Measurements from ENCODE around the gene MKS1. TPM values are rescaled to one million over a fixed set of nuclear protein-coding genes. Genes with fewer than 3 reads are reported as not detected.

MKS1 gene
- total RNA-seq, 1 experiment from 2014 or later, result 29.8 TPM

- no peaks in the 10 kb centered on the region for H3K79me2 ChIP-seq (ENCODE audit: insufficient read depth, low read length)
- RAD21 ChIA-PET (ENCODE audit: low non-redundant PET in 1 of 2, low total read pairs in 2 of 2, uncharacterized antibody in 2 of 2, unreplicated experiment in 2 of 2), result no interaction called here
- H3K36me3 ChIP-seq (ENCODE audit: control insufficient read depth in 1 of 2, insufficient read depth in 2 of 2, low read length in 2 of 2), result no peaks in the 10 kb centered on the region
- no peak overlapping the region for H2AFZ ChIP-seq (ENCODE audit: low read depth, low read length, poor library complexity, severe bottlenecking)
- no peaks in the 10 kb centered on the region for H3K9me3 ChIP-seq (ENCODE audit: control insufficient read depth in 1 of 2, insufficient read depth in 1 of 2, low read depth in 1 of 2, low read length in 2 of 2)
- no peaks in the 10 kb centered on the region for H4K20me1 ChIP-seq (ENCODE audit: insufficient read depth)
- TF ChIP-seq, protein P1, sequence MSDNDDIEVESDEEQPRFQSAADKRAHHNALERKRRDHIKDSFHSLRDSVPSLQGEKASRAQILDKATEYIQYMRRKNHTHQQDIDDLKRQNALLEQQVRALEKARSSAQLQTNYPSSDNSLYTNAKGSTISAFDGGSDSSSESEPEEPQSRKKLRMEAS (IDR thresholded peaks at IDR 0.05), result no peak
- TF ChIP-seq YY1 (IDR thresholded peaks at IDR 0.05; ENCODE audit: extremely low read depth, insufficient replicate concordance, low read depth, low read length), result no peak
- POLR2A ChIA-PET, result no interaction called here
- no TSS peak for BruUV-seq (replicated peaks)
- peaks cover 10% of the 10 kb centered on the region; the same call in 1 of the 2 replicates for H3K27me3 ChIP-seq (ENCODE audit: insufficient read depth, low read length)
- DNase-seq (ENCODE audit: low read depth, low spot score) (no peak), ATAC-seq (no peak)
- H3K4me1 ChIP-seq (ENCODE audit: control insufficient read depth in 1 of 2, insufficient read depth in 2 of 2, low read length in 2 of 2), result peaks cover 0 to 6% of the 10 kb centered on the region in 2 experiments; a peak in 1 of 4 replicates
- H3K4me2 ChIP-seq (ENCODE audit: low read length), result no peak overlapping the region
- intact Hi-C loops (cut with micrococcal nuclease), result loop anchor here (2.0 kb wide), 1 partner anchor 199 kb away; no protein-coding TSS in a partner anchor
- CTCF ChIA-PET, result interaction anchor here (1.9 kb wide), 1 partner anchor 48 kb away, joined by 7 read pairs; no protein-coding TSS in a partner anchor
- H3K4me3 ChIP-seq (replicated peaks in 1 of 2; ENCODE audit: low read depth in 1 of 2, low read length in 2 of 2), result no peak overlapping the region
- no peaks in the 10 kb centered on the region for H3K9me2 ChIP-seq (ENCODE audit: insufficient read depth)
- H3K27ac ChIP-seq (ENCODE audit: low read depth, low read length), result no peak overlapping the region
- no peak overlapping the region for H3K9ac ChIP-seq (ENCODE audit: low read length)
These were observed 28.7 kb upstream of the MKS1 start for GRCh38 chr17:58247511-58248363.

- POLR2A ChIA-PET, result no interaction called here
- TF ChIP-seq ZBTB33 (IDR thresholded peaks at IDR 0.05; ENCODE audit: extremely low read depth, insufficient replicate concordance, low read length) (no peak), EGR1 (IDR thresholded peaks at IDR 0.05; ENCODE audit: low read depth) (no peak), YY1 (IDR thresholded peaks at IDR 0.05; ENCODE audit: extremely low read depth, insufficient replicate concordance, low read depth, low read length) (no peak), SIN3A (IDR thresholded peaks at IDR 0.05; ENCODE audit: low read depth) (no peak), CEBPB (IDR thresholded peaks at IDR 0.05; ENCODE audit: low read depth) (no peak)
- TF ChIP-seq, protein P2, sequence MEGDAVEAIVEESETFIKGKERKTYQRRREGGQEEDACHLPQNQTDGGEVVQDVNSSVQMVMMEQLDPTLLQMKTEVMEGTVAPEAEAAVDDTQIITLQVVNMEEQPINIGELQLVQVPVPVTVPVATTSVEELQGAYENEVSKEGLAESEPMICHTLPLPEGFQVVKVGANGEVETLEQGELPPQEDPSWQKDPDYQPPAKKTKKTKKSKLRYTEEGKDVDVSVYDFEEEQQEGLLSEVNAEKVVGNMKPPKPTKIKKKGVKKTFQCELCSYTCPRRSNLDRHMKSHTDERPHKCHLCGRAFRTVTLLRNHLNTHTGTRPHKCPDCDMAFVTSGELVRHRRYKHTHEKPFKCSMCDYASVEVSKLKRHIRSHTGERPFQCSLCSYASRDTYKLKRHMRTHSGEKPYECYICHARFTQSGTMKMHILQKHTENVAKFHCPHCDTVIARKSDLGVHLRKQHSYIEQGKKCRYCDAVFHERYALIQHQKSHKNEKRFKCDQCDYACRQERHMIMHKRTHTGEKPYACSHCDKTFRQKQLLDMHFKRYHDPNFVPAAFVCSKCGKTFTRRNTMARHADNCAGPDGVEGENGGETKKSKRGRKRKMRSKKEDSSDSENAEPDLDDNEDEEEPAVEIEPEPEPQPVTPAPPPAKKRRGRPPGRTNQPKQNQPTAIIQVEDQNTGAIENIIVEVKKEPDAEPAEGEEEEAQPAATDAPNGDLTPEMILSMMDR (IDR thresholded peaks at IDR 0.05 in 2 of 3, conservative IDR thresholded peaks at IDR 0.05 in 1 of 3; ENCODE audit: borderline replicate concordance in 1 of 3, insufficient read depth in 1 of 3, low read depth in 2 of 3, low read length in 2 of 3), result no peak
- no peak overlapping the region for H3K9ac ChIP-seq (ENCODE audit: low read length)
- peaks cover 20% of the 10 kb centered on the region for H3K27me3 ChIP-seq (ENCODE audit: insufficient read depth, low read length)
- H3K9me2 ChIP-seq (ENCODE audit: insufficient read depth), result no peaks in the 10 kb centered on the region
- RAD21 ChIA-PET (ENCODE audit: low non-redundant PET in 1 of 2, low total read pairs in 2 of 2, uncharacterized antibody in 2 of 2, unreplicated experiment in 2 of 2), result no interaction called here
- H3K36me3 ChIP-seq (ENCODE audit: control insufficient read depth in 1 of 2, insufficient read depth in 2 of 2, low read length in 2 of 2), result no peaks in the 10 kb centered on the region
- intact Hi-C loops (cut with micrococcal nuclease), result no loop called here
- H2AFZ ChIP-seq (ENCODE audit: low read depth, low read length, poor library complexity, severe bottlenecking), result no peak overlapping the region
- ATAC-seq, result no peak
- H3K27ac ChIP-seq (ENCODE audit: low read depth, low read length), result no peak overlapping the region
- no peak overlapping the region for H3K4me3 ChIP-seq (replicated peaks in 1 of 2; ENCODE audit: low read depth in 1 of 2, low read length in 2 of 2)
- H3K9me3 ChIP-seq (ENCODE audit: control insufficient read depth in 1 of 2, insufficient read depth in 1 of 2, low read depth in 1 of 2, low read length in 2 of 2), result no peaks in the 10 kb centered on the region
- H4K20me1 ChIP-seq (ENCODE audit: insufficient read depth), result no peaks in the 10 kb centered on the region
- CTCF ChIA-PET, result interaction anchor here (1.3 to 1.9 kb wide), 2 partner anchors 10 to 47 kb away, joined by 4 to 7 read pairs; no protein-coding TSS in a partner anchor
- H3K79me2 ChIP-seq (ENCODE audit: insufficient read depth, low read length), result no peaks in the 10 kb centered on the region
- no peak overlapping the region for H3K4me2 ChIP-seq (ENCODE audit: low read length)
- no peak for DNase-seq (ENCODE audit: low read depth, low spot score)
- BruUV-seq (replicated peaks), result no TSS peak
- peaks cover 0 to 6% of the 10 kb centered on the region in 2 experiments; a peak in 1 of 4 replicates for H3K4me1 ChIP-seq (ENCODE audit: control insufficient read depth in 1 of 2, insufficient read depth in 2 of 2, low read length in 2 of 2)
These were observed 27.7 kb upstream of the MKS1 start for GRCh38 chr17:58246781-58247180.

All from HCT116 (cell line).